Osteocyte (in vitro differentiated cells): ENCODE measurements around the gene NXF1. TPM values are rescaled to one million over a fixed set of nuclear protein-coding genes. Genes with fewer than 3 reads are reported as not detected.

Experiments
- DNase-seq: peaks from one replicate; pipeline ENCODE4 v3.0.0; 2021; ENCODE audit warnings: mixed read lengths; ENCODE audit not compliant: unreplicated experiment; ENCODE audit errors: extremely low spot score
- H3K27ac Mint-ChIP-seq: one replicate; pipeline ENCODE4 v1.8.0; 2021; ENCODE audit warnings: mild to moderate bottlenecking, mixed read lengths; ENCODE audit not compliant: unreplicated experiment
- H3K27me3 Mint-ChIP-seq: one replicate; pipeline ENCODE4 v1.8.0; 2021; ENCODE audit warnings: mixed read lengths; ENCODE audit not compliant: unreplicated experiment
- H3K36me3 Mint-ChIP-seq: one replicate; pipeline ENCODE4 v1.8.0; 2021; ENCODE audit warnings: mixed read lengths; ENCODE audit not compliant: unreplicated experiment
- H3K4me1 Mint-ChIP-seq: one replicate; pipeline ENCODE4 v1.8.0; 2021; ENCODE audit warnings: mixed read lengths; ENCODE audit not compliant: unreplicated experiment
- H3K4me3 Mint-ChIP-seq: one replicate; pipeline ENCODE4 v1.8.0; 2021; ENCODE audit warnings: mild to moderate bottlenecking, moderate library complexity, mixed read lengths; ENCODE audit not compliant: unreplicated experiment
- H3K9me3 Mint-ChIP-seq: one replicate; pipeline ENCODE4 v1.8.0; 2021; ENCODE audit warnings: mixed read lengths; ENCODE audit not compliant: unreplicated experiment
- total RNA-seq: library from RNA; stranded (reverse); gene quantifications from 2 replicates; pipeline ENCODE4 v1.2.1, GENCODE V29; 2021
- TF ChIP-seq, protein P1 (sequence below): fragments of 200-600 bp; sonication (generic); IDR thresholded peaks from 2 replicates; pipeline ENCODE4 v1.5.0; 2021; ENCODE audit warnings: antibody characterized with exemption, mild to moderate bottlenecking, moderate library complexity

Gene NXF1
- total RNA-seq, 1 donor from 2014 or later = 97.5 TPM

DNA sequence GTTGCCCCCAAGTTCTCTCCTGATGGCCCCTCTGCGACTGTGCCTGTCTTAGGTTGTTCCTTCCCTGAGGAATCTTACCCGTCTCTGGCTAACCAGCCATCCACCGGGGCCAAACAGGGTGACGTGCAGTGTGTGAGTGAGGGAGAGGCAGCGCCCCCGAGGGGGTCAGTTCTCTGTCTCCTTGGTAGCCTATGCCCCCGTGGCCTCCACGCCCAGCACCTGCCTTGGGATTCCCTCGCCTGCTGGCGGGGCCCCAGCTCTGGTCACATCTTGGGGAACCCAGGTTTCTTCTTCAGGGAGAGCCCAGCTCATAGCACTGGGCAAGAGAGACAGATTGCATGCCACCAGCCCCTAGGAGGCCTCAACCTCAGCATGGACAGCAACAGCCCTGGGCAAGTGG is 5.8 kb downstream of the NXF1 start:
- no peak for DNase-seq
- Mint-ChIP-seq H3K27ac (no peak overlapping the region), H3K4me1 (peaks cover 15% of the 10 kb centered on the region), H3K27me3 (no peaks in the 10 kb centered on the region), H3K36me3 (peaks cover 61% of the 10 kb centered on the region), H3K4me3 (no peak overlapping the region), H3K9me3 (no peaks in the 10 kb centered on the region)
- TF ChIP-seq, protein P1, sequence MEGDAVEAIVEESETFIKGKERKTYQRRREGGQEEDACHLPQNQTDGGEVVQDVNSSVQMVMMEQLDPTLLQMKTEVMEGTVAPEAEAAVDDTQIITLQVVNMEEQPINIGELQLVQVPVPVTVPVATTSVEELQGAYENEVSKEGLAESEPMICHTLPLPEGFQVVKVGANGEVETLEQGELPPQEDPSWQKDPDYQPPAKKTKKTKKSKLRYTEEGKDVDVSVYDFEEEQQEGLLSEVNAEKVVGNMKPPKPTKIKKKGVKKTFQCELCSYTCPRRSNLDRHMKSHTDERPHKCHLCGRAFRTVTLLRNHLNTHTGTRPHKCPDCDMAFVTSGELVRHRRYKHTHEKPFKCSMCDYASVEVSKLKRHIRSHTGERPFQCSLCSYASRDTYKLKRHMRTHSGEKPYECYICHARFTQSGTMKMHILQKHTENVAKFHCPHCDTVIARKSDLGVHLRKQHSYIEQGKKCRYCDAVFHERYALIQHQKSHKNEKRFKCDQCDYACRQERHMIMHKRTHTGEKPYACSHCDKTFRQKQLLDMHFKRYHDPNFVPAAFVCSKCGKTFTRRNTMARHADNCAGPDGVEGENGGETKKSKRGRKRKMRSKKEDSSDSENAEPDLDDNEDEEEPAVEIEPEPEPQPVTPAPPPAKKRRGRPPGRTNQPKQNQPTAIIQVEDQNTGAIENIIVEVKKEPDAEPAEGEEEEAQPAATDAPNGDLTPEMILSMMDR = no peak

DNA sequence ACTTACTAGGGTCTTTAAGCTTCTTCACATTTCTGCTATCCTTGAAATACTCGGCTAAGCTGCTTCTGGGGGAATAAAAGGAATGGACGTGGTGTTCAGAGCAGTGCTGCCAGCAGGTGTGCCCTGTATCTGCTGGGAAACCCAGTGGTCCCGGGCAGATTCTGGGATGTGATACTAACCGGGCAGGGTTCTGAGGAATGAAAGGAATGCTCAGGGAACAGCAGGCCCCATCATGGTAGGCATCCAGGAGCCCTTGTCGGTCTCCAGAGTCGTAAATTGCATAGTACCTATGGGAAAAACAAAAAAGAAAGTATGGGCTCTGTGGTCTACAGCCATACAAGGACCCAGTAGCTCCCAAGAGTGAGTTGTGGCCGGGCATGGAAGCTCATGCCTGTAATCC is 9.0 kb downstream of the NXF1 start:
- H3K36me3 Mint-ChIP-seq = peaks cover 54% of the 10 kb centered on the region
- DNase-seq = no peak
- no peaks in the 10 kb centered on the region for H3K27me3 Mint-ChIP-seq
- peaks cover 11% of the 10 kb centered on the region for H3K4me1 Mint-ChIP-seq
- TF ChIP-seq, protein P1 = no peak
- no peak overlapping the region for H3K4me3 Mint-ChIP-seq
- H3K27ac Mint-ChIP-seq = no peak overlapping the region
- no peaks in the 10 kb centered on the region for H3K9me3 Mint-ChIP-seq

GRCh38 chr11:62794201-62794775 is 11.0 kb downstream of the NXF1 start:
- peaks cover 28% of the 10 kb centered on the region for H3K4me1 Mint-ChIP-seq
- peak overlapping the region; percentile 10 for H3K27ac Mint-ChIP-seq
- H3K36me3 Mint-ChIP-seq = peaks cover 42% of the 10 kb centered on the region
- no peaks in the 10 kb centered on the region for H3K9me3 Mint-ChIP-seq
- no peaks in the 10 kb centered on the region for H3K27me3 Mint-ChIP-seq
- TF ChIP-seq, protein P1 = no peak
- no peak for DNase-seq
- H3K4me3 Mint-ChIP-seq = no peak overlapping the region

GRCh38 chr11:62792202-62792575 is 13.1 kb downstream of the NXF1 start:
- Mint-ChIP-seq H3K27ac (peak overlapping the region; percentile 87), H3K36me3 (peaks cover 29% of the 10 kb centered on the region), H3K27me3 (no peaks in the 10 kb centered on the region), H3K4me3 (peak overlapping the region; percentile 85), H3K9me3 (no peaks in the 10 kb centered on the region), H3K4me1 (peaks cover 43% of the 10 kb centered on the region)
- TF ChIP-seq, protein P1 = no peak
- DNase-seq = no peak

DNA sequence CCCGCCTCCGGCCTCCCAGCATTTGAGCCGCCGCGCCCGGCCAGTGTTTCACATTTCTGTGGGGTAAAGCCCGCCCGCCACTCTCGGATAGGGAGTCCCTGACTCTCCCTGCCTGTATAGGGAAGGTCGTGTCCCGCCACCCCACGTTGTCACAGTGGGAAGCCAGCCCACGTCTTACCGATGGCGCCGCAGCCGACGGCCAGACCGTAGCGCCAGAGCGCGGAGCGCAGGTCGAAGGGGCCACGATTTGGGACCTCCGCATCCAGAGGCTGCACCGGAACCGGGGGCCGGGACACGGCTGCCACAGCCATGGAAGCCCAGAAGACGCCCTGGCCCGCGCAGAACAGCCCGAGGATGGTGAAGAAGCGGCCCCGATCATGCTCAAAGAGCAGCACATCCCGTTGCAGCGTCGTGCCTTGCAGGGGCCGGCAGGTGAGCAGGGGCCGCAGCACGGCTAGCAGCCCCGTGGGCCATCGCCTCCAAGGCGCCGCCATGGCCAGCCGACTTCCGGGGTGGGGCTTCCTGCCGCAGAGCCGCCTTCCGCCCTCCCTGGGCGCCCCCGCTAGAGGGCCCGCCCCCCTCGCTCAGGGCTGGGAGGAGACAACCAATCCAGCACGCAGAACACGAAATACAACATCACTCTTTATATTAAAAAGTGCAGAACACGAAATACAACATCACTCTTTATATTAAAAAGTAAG is 13.6 kb downstream of the NXF1 start, which contains the start of gene TMEM223:
Gene TMEM223, minus strand, starts transcription at position 506 of the 701 bp plus-strand sequence. Its CDS starts 12 bp downstream, at position 494.
- Mint-ChIP-seq H3K36me3 (peaks cover 28% of the 10 kb centered on the region), H3K4me3 (peak within 1 kb of the TSS; percentile 85), H3K27me3 (no peaks in the 10 kb centered on the region), H3K9me3 (no peaks in the 10 kb centered on the region), H3K27ac (peak within 1 kb of the TSS; percentile 87), H3K4me1 (peaks cover 43% of the 10 kb centered on the region)
- peak; percentile 95 for DNase-seq
- TF ChIP-seq, protein P1 = peak; percentile 20
